SK-N-SH treated with all-trans-retinoic acid at 6 μM for 48 hours (cell line): ENCODE data around the gene N4BP2.

Experiments used
- ATAC-seq: fragments of 200-7000 bp; cut with Tn5 transposase; 3 replicates; pipeline ENCODE4 v1.9.1; 2020; ENCODE audit warnings: mild to moderate bottlenecking, moderate library complexity
- ARNTL ChIP-seq: fragments of 450-650 bp; formaldehyde crosslinking; IDR thresholded peaks from 2 replicates; pipeline ENCODE4 v1.5.0; 2020; ENCODE audit warnings: low read depth, mild to moderate bottlenecking, moderate library complexity, borderline replicate concordance
- BACH2 ChIP-seq: fragments of 250-450 bp; sonication (Bioruptor Pico); IDR thresholded peaks from 2 replicates; pipeline ENCODE4 v1.9.0; 2021; ENCODE audit warnings: mild to moderate bottlenecking, borderline replicate concordance
- CSDC2 ChIP-seq: fragments of 250-450 bp; sonication (Bioruptor Pico); IDR thresholded peaks from 2 replicates; pipeline ENCODE4 v1.5.0; 2020; ENCODE audit warnings: mild to moderate bottlenecking, moderate library complexity
- ESRRG ChIP-seq: fragments of 250-450 bp; sonication (Bioruptor Pico); IDR thresholded peaks from 2 replicates; pipeline ENCODE4 v1.6.1; 2021; ENCODE audit warnings: mild to moderate bottlenecking
- GLIS3 ChIP-seq: fragments of 250-450 bp; sonication (Bioruptor Pico); IDR thresholded peaks from 2 replicates; pipeline ENCODE4 v1.5.0; 2020; ENCODE audit warnings: mild to moderate bottlenecking, moderate library complexity
- ISL1 ChIP-seq: fragments of 250-450 bp; sonication (Bioruptor Pico); IDR thresholded peaks from 2 replicates; pipeline ENCODE4 v2.1.2; 2022; ENCODE audit warnings: mild to moderate bottlenecking, moderate library complexity
- OSR1 ChIP-seq: fragments of 250-450 bp; sonication (Bioruptor Pico); IDR thresholded peaks from 2 replicates; pipeline ENCODE4 v1.8.0; 2022; ENCODE audit warnings: moderate library complexity, mild to moderate bottlenecking, inconsistent platforms
- PPARA ChIP-seq: fragments of 250-450 bp; sonication (Bioruptor Pico); IDR thresholded peaks from 2 replicates; pipeline ENCODE4 v1.5.0; 2020; ENCODE audit warnings: mild to moderate bottlenecking, borderline replicate concordance
- RARB ChIP-seq: fragments of 250-450 bp; sonication (Bioruptor Pico); IDR thresholded peaks from 2 replicates; pipeline ENCODE4 v1.8.0; 2021; ENCODE audit warnings: mild to moderate bottlenecking, moderate library complexity
- SNAI2 ChIP-seq: fragments of 250-450 bp; sonication (Bioruptor Pico); IDR thresholded peaks from 2 replicates; pipeline ENCODE4 v1.5.0; 2020; ENCODE audit warnings: mild to moderate bottlenecking, moderate library complexity
- TCF4 ChIP-seq: fragments of 250-450 bp; sonication (Bioruptor Pico); IDR thresholded peaks from 2 replicates; pipeline ENCODE4 v1.8.0; 2021; ENCODE audit warnings: mild to moderate bottlenecking, moderate library complexity, borderline replicate concordance
- TOX ChIP-seq: fragments of 250-450 bp; sonication (Bioruptor Pico); IDR thresholded peaks from 2 replicates; pipeline ENCODE4 v1.8.0; 2021; ENCODE audit warnings: mild to moderate bottlenecking, moderate library complexity, borderline replicate concordance
- ZC3H10 ChIP-seq: fragments of 250-450 bp; sonication (Bioruptor Pico); IDR thresholded peaks from 2 replicates; pipeline ENCODE4 v1.5.1; 2021; ENCODE audit warnings: mild to moderate bottlenecking, moderate library complexity
- ZFP3 ChIP-seq: fragments of 250-450 bp; sonication (Bioruptor Pico); IDR thresholded peaks from 2 replicates; pipeline ENCODE4 v1.5.0; 2020; ENCODE audit warnings: mild to moderate bottlenecking, moderate library complexity
- ZFP30 ChIP-seq: fragments of 450-650 bp; formaldehyde crosslinking; IDR thresholded peaks from 2 replicates; pipeline ENCODE4 v1.5.0; 2022; ENCODE audit warnings: mild to moderate bottlenecking, moderate library complexity
- ZNF70 ChIP-seq: fragments of 450-650 bp; formaldehyde crosslinking; IDR thresholded peaks from 2 replicates; pipeline ENCODE4 v1.5.0; 2020; ENCODE audit warnings: mild to moderate bottlenecking, moderate library complexity
- ZNF8 ChIP-seq: fragments of 450-650 bp; formaldehyde crosslinking; IDR thresholded peaks from 2 replicates; pipeline ENCODE4 v1.5.0; 2020; ENCODE audit warnings: mild to moderate bottlenecking, moderate library complexity
- TF ChIP-seq, protein P1 (sequence below): fragments of 250-450 bp; sonication (Bioruptor Pico); IDR thresholded peaks from 2 replicates; pipeline ENCODE4 v1.8.0; 2021; ENCODE audit warnings: low read depth, mild to moderate bottlenecking, moderate library complexity, borderline replicate concordance
- TF ChIP-seq, protein P2 (sequence below): fragments of 250-450 bp; sonication (Bioruptor Pico); IDR thresholded peaks from 2 replicates; pipeline ENCODE4 v1.5.1; 2020; ENCODE audit warnings: low read depth, mild to moderate bottlenecking, moderate library complexity
- TF ChIP-seq, protein P3 (sequence below): fragments of 250-450 bp; sonication (Bioruptor Pico); IDR thresholded peaks from 2 replicates; pipeline ENCODE4 v1.5.1; 2021; ENCODE audit warnings: mild to moderate bottlenecking, moderate library complexity
- TF ChIP-seq, protein P4 (sequence below): fragments of 250-450 bp; sonication (Bioruptor Pico); IDR thresholded peaks from 2 replicates; pipeline ENCODE4 v1.5.0; 2020; ENCODE audit warnings: mild to moderate bottlenecking, moderate library complexity

The N4BP2 gene

DNA sequence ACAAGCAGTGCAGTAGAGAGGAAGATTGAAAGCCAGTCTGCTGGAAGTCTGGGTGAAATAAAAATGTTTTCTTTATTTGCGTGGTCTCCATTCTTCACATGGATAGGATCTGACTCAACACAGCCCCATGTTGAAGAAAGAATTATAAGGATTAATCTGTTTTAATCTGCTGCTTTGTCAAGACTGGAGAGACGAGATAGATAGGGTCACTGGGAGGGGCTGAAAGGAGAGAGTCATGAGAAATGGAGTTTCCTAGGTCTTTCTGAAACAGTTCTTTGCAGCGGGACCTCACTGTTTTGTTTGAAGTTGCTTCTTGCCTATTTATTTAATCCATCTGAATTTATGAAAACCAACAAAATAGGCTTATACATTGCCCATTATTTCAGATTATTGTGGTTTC is 107.8 kb downstream of the N4BP2 start (continued):
- TF ChIP-seq, protein P1, sequence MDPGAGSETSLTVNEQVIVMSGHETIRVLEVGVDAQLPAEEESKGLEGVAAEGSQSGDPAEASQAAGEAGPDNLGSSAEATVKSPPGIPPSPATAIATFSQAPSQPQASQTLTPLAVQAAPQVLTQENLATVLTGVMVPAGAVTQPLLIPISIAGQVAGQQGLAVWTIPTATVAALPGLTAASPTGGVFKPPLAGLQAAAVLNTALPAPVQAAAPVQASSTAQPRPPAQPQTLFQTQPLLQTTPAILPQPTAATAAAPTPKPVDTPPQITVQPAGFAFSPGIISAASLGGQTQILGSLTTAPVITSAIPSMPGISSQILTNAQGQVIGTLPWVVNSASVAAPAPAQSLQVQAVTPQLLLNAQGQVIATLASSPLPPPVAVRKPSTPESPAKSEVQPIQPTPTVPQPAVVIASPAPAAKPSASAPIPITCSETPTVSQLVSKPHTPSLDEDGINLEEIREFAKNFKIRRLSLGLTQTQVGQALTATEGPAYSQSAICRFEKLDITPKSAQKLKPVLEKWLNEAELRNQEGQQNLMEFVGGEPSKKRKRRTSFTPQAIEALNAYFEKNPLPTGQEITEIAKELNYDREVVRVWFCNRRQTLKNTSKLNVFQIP (CRISPR knock-in tag) = no peak
- no peak for TF ChIP-seq GLIS3 (CRISPR knock-in tag)
- no peak for TF ChIP-seq ZFP3
- no peak for TF ChIP-seq ZNF8
- no peak for TF ChIP-seq PPARA (CRISPR knock-in tag)
- no peak for TF ChIP-seq CSDC2
- TF ChIP-seq RARB (CRISPR knock-in tag) = no peak
- no peak for TF ChIP-seq ISL1
- no peak for TF ChIP-seq BACH2
- no peak for TF ChIP-seq SNAI2 (CRISPR knock-in tag)
- no peak for TF ChIP-seq OSR1

DNA sequence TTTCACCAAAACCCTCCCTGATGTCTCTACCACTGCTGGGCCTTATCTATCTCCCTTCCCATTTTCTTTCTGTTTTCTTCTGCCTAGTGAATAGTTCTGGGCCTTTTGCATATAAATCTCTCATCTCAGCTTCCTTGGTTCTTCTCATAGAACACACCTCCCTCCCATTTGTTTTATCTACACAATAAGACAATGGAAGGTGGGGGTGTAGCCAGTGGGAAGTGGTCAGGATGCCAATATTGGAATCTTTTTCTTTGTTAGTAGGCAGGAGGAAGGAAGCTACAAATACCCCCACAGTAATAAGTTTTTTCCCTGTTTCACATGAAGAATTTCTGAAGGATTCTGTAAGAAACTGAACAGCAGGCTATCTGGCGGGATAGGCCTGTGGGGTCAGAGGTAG is 109.3 kb downstream of the N4BP2 start:
- ATAC-seq = no peak
- TF ChIP-seq SNAI2 (CRISPR knock-in tag) = no peak
- no peak for TF ChIP-seq ZFP30 (CRISPR knock-in tag)
- TF ChIP-seq ZFP3 = no peak
- TF ChIP-seq, protein P2, sequence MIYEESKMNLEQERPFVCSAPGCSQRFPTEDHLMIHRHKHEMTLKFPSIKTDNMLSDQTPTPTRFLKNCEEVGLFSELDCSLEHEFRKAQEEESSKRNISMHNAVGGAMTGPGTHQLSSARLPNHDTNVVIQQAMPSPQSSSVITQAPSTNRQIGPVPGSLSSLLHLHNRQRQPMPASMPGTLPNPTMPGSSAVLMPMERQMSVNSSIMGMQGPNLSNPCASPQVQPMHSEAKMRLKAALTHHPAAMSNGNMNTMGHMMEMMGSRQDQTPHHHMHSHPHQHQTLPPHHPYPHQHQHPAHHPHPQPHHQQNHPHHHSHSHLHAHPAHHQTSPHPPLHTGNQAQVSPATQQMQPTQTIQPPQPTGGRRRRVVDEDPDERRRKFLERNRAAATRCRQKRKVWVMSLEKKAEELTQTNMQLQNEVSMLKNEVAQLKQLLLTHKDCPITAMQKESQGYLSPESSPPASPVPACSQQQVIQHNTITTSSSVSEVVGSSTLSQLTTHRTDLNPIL = no peak
- TF ChIP-seq ZNF8 = no peak
- no peak for TF ChIP-seq ESRRG
- TF ChIP-seq, protein P3, sequence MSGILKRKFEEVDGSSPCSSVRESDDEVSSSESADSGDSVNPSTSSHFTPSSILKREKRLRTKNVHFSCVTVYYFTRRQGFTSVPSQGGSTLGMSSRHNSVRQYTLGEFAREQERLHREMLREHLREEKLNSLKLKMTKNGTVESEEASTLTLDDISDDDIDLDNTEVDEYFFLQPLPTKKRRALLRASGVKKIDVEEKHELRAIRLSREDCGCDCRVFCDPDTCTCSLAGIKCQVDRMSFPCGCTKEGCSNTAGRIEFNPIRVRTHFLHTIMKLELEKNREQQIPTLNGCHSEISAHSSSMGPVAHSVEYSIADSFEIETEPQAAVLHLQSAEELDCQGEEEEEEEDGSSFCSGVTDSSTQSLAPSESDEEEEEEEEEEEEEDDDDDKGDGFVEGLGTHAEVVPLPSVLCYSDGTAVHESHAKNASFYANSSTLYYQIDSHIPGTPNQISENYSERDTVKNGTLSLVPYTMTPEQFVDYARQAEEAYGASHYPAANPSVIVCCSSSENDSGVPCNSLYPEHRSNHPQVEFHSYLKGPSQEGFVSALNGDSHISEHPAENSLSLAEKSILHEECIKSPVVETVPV (CRISPR knock-in tag) = no peak
- TF ChIP-seq TCF4 (CRISPR knock-in tag) = no peak
- TF ChIP-seq ARNTL (CRISPR knock-in tag) = no peak
- TF ChIP-seq ZNF70 (CRISPR knock-in tag) = no peak
- no peak for TF ChIP-seq RARB (CRISPR knock-in tag)
- TF ChIP-seq, protein P4, sequence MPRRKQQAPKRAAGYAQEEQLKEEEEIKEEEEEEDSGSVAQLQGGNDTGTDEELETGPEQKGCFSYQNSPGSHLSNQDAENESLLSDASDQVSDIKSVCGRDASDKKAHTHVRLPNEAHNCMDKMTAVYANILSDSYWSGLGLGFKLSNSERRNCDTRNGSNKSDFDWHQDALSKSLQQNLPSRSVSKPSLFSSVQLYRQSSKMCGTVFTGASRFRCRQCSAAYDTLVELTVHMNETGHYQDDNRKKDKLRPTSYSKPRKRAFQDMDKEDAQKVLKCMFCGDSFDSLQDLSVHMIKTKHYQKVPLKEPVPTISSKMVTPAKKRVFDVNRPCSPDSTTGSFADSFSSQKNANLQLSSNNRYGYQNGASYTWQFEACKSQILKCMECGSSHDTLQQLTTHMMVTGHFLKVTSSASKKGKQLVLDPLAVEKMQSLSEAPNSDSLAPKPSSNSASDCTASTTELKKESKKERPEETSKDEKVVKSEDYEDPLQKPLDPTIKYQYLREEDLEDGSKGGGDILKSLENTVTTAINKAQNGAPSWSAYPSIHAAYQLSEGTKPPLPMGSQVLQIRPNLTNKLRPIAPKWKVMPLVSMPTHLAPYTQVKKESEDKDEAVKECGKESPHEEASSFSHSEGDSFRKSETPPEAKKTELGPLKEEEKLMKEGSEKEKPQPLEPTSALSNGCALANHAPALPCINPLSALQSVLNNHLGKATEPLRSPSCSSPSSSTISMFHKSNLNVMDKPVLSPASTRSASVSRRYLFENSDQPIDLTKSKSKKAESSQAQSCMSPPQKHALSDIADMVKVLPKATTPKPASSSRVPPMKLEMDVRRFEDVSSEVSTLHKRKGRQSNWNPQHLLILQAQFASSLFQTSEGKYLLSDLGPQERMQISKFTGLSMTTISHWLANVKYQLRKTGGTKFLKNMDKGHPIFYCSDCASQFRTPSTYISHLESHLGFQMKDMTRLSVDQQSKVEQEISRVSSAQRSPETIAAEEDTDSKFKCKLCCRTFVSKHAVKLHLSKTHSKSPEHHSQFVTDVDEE (CRISPR knock-in tag) = no peak
- TF ChIP-seq BACH2 = no peak
- no peak for TF ChIP-seq GLIS3 (CRISPR knock-in tag)
- TF ChIP-seq, protein P1 (CRISPR knock-in tag) = no peak
- no peak for TF ChIP-seq TOX (CRISPR knock-in tag)

DNA sequence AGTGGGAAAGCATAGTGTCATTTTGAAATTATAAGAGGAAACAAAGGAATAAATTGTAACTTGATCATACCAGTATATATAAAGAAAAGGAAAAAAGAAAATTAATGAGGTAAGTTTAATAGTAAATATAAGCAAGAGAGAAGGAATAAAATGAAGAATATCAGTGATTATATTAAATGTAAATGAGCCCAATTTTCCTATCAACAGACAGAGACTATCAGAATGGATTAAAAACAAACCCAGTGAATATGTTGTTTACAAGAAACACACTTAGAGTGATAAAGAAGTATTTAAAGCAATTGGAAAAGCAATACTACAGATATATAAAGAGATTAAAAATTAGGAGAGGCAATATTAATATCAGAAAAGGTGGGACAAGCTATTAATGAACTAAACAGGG is 111.4 kb downstream of the N4BP2 start:
- ATAC-seq = no peak
- TF ChIP-seq, protein P4 (CRISPR knock-in tag) = no peak
- no peak for TF ChIP-seq TOX (CRISPR knock-in tag)
- TF ChIP-seq, protein P1 (CRISPR knock-in tag) = no peak
- TF ChIP-seq ZNF70 (CRISPR knock-in tag) = no peak
- no peak for TF ChIP-seq ISL1
- TF ChIP-seq ZC3H10 = no peak
- TF ChIP-seq PPARA (CRISPR knock-in tag) = no peak
- TF ChIP-seq ZNF8 = no peak
- TF ChIP-seq RARB (CRISPR knock-in tag) = no peak
- TF ChIP-seq, protein P3 (CRISPR knock-in tag) = no peak
- no peak for TF ChIP-seq ESRRG
- TF ChIP-seq ZFP3 = no peak
- no peak for TF ChIP-seq ZFP30 (CRISPR knock-in tag)
